DMS153 treated with DMSO at 0.1 percent for 48 hours (cell line): ENCODE measurements around the gene FAR1.
"Not testable (repeated sequence)": the region's sequence is repeated elsewhere in the genome, so short reads cannot be mapped to it uniquely, and the experiment has no call there.

ENCODE experiments used
- DNase-seq: peaks from one replicate; lab custom pipeline; 2025; ENCODE audit not compliant: unreplicated experiment; lab: John Stamatoyannopoulos, UW

The FAR1 gene

DNA sequence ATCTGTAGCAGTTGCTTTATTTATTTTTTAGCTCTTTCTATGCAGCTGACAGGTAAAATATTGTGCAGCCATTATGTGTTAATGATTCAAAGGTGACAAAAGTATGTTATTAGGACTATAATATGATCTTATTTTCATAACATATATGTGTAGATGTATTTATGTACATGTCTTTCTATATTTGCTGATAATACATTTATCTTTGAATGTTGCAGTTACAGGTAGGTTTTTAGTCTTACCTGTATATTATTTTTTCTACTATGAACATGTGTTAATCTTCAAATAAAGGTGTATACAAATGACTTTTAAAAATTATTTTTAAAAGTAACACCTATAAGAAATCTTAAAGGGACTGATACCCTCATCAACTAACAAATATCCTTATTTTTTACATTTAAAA, 33.6 kb downstream of the FAR1 start:
- no peak for DNase-seq

DNA sequence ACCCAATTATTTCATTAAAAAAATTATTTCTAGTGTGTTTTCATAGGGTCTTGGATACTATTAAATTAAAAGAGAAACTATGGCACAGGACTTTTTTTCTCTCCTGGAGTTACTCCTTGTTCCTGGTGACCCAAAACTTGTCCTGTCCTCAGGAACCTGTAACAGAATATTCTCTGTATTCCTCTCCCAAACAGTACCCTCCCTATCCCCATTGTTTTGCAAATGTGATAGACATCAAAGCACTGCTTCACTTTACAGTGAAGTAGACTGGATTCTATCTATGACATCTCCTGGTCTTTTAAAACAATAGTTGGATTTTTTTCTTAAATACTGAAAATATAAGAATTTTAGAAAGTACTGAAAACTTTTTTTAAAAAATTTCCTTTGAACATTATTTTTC, 37.2 kb downstream of the FAR1 start:
- DNase-seq = no peak

DNA sequence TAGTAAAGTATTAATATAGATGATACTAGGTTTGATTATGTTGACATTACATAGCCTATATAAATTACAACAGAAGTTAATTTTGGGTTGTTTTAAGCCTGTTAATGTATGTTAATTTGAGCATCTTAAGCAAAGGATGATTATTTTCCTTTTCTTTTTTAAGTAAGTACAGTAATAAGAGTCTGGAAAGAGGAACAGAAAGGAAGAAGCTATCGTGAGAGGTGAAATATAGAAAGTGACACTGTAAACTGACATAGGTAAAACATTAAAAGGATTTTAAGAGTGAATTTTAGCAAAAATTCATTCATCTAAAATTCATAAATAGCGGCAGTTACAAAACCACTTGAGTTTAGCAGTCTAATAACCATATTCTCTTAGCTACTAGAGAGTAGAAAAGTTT, 45.5 kb downstream of the FAR1 start:
- DNase-seq = no peak

DNA sequence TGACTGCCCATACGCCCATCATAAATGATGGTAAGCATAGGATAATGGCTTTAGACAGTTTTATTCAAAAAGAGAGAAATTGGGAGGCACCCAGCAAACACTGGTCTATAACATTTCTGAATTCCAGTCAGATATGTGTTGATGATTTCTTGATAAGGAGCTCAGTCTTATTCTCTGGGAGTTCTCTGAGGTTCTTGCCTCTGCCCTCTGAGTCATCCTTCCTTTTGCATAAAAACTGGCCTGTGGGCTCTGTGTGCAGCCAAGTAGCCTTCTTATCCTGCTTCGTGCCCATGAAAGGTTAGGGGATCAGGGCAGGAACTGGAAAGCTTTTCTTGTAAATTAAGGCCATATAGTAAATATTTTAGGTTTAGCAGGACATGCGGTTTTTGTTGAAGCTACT, 48.9 kb downstream of the FAR1 start:
- no peak for DNase-seq

DNA sequence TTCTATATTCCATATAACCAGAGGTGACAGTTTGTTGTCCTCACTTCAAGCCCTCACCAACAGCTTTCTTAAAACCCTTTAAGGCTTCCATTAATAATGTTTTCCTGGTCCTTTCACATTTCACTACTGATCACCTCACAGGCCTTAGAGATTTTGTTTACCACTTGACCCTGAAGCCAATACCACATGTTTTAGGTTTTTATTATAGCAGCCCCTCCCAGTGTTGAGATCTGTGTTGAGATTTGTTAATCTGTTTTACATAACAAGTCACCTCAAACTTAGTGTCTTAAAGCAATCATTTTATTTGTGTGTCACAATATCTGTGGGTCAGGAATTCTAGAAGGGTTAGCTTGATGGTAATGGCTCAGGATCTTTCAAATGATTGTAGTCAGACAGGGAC, 49.9 kb downstream of the FAR1 start:
- DNase-seq = no peak

DNA sequence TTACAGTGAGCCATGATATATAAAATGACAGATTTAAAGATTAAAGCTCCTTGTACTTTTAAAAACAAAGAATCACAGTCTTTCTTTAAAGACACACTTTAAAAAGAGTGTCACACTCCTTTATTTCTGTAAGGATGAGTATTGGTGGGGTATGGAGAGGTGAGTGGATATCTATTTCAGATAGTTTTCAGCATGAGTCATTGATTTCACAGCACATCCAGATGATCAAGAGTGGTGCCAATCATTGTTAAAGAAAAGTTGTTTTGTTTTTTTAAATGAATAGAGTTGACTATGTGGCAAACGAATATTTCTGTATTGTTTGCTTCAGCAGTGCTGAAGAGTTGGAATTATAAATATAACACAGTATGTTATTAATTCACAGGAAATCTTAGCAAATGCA, 52.5 kb downstream of the FAR1 start:
- no peak for DNase-seq

DNA sequence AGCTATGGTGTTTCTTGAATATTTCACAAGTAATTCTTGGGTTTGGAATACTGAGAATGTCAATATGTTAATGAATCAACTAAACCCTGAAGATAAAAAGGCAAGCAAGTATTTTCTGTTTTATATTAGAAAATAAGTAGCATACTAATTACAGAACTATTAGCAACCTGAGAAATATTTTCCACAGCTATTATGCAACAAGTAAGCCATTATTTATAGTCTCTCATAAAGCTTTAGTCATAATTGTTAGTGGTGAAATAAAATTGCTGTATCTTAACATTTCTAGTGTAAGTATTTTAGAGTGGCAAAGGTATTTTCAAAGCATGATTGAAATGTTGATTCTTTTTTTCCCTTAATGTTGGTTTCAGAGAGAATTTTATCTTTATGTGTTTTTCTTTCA, 53.3 kb downstream of the FAR1 start:
- no peak for DNase-seq

DNA sequence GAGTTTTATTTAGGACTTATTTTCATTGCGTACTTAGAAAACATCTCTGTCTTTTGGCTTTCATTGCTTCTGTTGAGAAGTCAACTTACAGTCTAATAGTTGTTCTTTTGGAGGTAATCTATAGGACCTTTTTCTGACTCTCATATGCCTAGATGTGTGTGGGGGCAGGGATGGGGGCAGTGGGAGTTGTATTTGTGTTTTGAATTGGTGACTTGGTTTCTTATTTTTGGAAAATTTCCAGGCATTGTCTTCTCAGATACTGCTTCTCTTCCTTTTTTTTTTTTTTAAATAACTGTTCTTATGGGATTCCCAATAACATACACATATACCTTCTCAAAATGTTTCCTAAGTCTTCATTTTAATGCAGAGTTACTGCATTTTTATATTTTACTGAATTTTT, 58.0 kb downstream of the FAR1 start:
- DNase-seq = no peak

DNA sequence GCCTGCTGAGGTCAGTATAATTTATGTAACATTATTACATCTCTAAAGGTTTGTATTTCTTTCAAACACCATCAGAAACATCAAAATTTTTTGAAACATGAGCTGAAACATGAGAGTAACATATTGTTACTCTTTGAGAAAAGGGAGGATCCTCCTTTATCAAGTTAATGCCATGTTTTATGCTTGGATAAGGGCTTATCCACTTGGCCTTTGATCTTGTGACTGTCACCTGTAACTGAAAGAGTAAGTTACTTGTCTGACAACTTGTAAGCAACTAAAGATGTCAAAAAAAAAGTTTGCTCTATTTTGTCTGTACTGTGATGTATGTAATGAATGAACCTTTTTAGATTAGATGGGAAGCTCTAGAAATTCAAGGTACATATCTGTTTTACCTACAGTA, 59.6 kb downstream of the FAR1 start:
- no peak for DNase-seq

DNA sequence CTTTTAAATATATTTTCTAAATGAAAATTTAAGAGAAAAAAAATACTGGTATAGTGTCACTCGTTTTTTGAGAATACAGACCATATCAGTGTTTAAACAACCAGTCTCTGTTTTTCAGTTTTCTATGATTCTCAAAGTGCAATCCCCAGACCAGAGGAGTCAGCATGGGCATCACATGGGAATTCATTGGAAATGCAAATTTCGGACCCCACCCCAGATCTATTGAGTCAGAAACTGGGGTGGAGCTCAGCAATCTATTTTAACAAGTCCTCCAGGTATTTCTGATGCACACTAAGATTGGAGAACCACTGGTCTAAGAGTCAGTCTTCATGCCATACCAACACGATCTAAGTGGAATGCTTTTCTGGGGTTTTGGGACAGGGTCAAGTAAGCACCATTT, 66.1 kb downstream of the FAR1 start:
- no peak for DNase-seq

DNA sequence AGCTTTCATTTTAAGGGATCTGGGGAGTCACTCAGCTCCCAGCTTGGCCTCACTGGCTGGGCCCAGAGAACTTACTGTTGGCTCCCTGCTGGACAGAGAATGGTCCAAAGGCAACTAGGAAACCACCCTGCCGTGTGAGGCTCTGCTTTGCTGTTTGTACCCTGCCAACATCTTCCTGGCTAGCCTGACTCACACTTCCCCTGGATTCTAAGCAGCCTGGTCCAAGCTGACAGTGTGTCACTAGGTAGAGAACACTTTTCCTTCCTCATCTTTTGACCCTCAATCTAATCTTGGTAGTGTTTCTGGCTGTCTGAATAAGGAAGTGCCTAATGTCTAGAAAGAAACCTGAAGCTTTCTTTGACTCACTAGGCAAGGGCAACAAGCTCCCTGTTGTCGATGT, 76.7 kb downstream of the FAR1 start:
- no peak for DNase-seq

DNA sequence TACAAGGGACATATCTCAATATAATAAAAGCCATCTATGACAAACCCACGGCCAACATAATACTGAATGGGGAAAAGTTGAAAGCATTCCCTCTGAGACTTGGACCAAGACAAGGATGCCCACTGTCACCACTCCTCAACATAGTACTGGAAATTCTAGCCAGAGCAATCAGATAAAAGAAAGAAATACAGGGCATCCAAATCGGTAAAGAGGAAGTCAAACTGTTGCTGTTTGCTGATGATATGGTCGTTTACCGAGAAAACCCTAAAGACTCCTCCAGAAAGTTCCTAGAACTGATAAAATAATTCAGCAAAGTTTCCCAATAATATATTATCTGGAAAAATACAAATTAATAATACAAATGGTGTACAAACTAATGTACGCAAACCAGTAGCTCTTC, 84.8 kb downstream of the FAR1 start:
- not testable (repeated sequence) for DNase-seq

DNA sequence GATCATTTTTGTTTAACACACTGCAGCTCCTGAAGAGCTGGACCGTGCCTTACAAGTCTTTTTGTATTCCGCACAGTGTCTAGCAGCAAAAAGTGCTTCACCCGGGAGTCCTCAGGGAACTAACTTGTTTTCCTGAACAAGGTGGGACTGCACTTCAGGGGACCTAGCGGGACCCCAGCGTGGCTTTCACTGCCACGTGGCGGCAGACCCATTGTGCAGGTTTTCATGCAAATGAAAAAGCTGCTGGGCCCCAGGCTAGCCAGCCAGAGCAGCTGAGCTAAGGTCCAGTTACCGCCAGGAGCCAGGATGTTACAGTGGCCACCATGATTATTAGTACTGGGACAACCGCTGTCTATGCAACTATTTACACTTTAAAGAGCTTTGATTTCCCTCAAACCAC, 90.6 kb downstream of the FAR1 start:
- DNase-seq = no peak

DNA sequence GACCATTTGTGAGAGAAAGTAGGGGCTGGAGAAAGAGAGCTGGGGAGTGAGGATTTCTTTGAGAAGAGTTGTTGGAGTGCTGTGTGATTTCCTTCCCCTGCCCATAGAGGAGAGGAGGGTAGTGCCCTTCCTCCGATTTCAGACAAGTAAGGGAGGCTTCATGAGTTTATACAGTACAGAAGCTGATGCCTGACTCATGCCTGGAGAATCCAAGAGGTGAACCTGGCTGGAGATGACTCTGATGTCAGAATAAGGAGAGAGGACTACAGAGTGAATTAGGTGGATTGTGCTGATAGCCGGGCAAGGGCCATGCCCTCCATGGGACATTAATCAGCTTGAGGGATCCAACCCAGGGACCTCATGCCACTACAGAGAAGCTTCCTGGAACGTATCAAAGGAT, 91.6 kb downstream of the FAR1 start:
- DNase-seq = no peak

DNA sequence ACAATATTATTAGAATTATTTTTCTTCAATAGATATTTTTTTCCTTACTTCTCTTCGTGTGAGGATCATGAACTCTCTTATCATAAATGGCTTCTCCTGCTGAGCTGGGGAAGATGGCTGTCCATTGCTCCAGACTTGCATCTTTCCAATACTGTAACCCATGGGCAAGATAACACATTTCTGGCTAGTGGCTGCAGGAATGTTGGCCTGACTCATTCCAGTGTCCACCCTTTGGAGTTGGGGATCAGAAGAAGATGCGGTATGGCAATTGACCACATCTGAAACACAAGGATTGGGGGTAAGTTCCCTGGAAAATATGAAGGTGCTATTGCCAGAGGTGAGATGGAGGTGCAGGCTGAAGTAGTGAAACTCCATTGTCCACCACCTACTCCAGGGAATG, 92.8 kb downstream of the FAR1 start:
- DNase-seq = no peak

DNA sequence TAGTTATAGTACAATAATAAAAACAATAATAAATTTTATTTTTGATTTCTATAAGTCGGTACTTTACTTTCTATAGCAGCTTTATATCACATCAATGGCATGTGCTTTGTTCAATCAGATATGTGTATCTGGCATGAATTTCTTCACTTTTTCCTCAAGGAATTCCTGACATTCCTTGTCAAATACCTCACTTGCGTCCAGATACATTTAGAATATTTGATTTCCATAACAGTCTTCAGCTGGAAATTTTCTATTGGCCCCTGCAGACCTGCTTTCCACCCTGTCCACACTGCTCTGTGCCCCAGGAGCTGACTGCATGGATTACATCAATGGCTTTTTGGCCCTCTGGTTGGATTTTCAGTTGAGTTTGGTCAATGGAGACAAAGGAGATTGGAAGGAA, 93.2 kb downstream of the FAR1 start:
- no peak for DNase-seq

DNA sequence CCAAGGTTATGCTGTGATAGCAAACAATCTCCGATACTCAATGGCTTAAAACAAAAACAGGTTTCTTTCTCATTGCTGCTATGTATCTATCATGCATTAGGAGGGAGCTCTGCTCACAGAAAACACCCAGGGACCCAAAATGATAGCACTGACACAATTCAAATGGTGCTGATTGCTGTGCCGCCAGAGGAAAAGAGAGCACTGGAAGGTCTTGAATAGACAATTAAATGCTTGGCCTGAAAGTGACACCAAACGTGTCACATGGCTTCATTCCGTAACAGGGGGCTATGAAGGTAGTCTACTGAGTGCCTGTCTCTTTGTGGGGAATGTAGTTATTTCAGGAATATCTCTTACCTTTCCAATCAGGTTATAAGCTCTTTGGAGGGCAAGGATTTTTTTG, 94.2 kb downstream of the FAR1 start:
- no peak for DNase-seq

DNA sequence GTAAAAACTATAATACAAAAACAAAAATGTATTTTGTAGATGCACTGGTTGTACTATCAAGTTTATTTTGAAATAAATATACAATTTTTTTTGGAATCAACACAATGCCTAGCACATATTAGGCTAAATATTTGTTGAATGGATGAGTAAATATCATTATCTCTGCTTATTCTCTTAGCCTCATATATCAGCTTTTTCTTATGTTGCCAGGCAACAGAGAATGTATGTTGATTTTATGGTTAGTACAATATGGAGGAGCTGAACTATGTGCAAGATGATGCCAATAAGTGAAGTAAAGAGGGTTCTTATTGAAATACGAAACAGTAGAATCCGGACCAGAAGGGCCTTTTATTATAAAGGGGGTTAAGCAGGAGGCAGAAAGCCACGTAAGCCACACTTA, 94.9 kb downstream of the FAR1 start:
- no peak for DNase-seq

DNA sequence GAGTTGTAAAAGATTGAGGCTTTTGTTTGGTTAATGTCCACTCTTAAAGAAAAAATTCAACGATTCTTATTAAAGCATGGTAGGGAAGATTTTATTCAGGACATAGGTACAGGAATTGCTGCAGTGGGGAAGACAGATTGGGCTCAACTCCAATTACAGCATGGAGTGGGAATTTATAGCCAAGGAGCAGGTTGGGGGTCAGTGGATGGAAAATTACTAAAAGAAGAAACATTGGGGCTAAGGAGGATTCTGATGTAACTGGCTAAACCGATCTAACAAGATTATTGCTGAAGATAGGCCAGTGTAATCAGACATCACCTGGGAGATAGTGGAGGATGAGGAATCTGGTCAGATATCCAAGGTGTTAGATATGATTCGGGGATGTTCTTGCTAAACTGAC, 97.4 kb downstream of the FAR1 start:
- no peak for DNase-seq

DNA sequence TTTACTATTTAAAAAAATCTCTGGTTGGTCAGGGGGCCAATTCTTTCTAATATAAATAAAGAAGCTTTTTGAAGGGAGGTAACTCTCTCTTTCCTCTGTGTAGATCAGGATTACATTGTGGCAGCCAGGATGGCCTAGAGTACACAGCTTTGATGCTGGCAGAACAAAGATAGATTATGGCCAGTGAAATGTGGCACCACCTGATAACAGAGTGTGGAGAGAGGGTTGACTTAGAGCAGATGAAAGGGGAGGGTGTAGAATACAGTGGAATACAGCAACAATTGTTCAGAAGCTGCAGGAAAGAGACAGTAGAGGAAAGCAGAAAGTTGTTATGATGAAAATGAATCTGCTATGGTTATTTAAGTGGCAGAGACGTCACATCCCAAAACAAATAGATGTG, 99.0 kb downstream of the FAR1 start:
- DNase-seq = no peak

DNA sequence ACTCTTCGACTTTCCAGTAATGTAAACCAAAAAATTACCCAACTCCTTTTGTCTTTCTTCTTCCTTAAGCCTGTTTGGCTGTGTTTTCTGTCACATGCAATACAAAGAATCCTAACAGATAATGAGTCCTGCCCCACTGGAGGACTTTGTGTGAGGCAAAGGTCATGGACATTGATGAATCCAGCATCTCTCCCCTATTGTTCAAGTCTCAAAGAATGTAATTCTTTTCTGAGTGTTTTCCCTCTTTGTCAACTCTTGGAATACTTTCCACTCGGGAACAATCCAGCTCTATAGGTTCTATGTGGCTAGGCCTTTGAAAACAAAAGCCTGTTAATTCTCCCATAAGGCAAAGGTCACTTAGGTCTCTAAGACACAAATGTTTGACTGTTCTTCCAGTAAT, 100.7 kb downstream of the FAR1 start:
- no peak for DNase-seq

DNA sequence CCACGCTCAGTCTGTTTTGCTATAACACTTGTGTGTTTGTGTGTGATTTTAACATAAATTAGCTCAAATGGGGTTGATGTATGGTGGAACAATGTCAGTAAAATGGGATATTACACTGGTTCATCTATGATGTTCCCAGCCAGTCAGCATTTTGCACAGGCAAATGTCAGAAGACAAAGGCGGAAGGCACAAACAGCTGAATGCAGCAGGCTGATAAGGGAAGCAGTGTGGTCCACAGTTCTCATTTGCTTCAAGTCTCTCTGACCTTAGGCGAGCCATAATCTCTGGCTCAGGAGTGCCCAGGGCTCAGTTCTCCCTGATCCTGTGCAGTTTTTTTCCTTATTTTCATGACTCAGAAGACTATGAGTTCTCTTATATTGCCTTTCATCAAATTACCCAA, 102.7 kb downstream of the FAR1 start:
- DNase-seq = no peak

DNA sequence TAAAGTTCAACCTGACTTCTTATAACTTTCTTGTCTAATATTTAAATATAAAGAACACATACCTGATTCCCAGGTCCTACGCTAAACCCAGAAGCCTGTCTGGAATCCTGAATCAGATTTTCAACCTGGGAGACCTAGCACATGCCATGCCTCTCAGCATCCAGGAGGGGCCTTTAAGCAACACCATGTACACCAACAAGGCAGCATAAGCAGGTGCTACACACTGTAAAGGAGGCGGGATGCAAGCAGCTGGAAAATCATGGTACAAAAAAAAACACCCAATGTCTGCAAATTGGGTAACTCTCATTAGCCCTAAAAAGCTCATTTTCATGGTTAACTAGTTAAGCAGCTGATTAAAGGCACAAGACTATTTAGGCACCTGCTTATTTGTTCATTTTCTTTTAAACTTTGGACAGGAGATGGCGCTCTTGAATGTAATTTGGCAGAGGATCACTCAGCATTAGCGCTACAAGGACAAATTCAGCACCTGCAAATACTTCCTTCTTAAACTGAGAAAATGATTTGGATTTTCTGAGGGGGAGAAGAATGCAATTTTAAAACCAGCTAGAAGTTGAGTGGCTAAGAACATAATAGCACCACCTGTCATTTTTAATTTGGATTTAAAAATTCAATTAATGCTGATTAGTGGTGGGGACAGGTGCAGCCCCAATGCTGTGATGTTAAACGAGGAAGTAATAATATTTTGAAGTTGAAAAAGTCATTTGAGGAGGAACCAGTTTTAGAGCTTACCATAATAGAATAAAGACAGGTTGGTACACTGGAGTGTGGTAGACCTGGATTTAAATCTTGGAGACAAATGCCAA, 104.0 kb downstream of the FAR1 start:
- DNase-seq = peak; percentile 63
